Stimulated activated naive B cell treated with anti-CD40 and anti-IgM and Interleukin-4, amounts not matched to agents 10 μg/mL and 1 μg/mL and 100 μg/mL, for 72 hours (primary cell): ENCODE measurements around the gene TMEM45B.
"Not testable (repeated sequence)": the region's sequence is repeated elsewhere in the genome, so short reads cannot be mapped to it uniquely, and the experiment has no call there.

ENCODE experiments used
- ATAC-seq, 2 donors: fragments of 150-1000 bp; cut with Tn5 transposase; replicated peaks; 2 replicates each; pipeline ENCODE4 v1.10.0; 2021; ENCODE audit warnings: moderate library complexity in 1 of 2
- DNase-seq: peaks from one replicate; pipeline ENCODE4 v3.0.0; 2021
- H3K27ac Mint-ChIP-seq: one replicate; pipeline ENCODE4 v1.8.0; 2022; ENCODE audit warnings: mild to moderate bottlenecking, mixed read lengths
- H3K27me3 Mint-ChIP-seq, 2 donors: one replicate each; pipeline ENCODE4 v1.8.0; 2022; ENCODE audit warnings: mixed read lengths in 2 of 2
- H3K36me3 Mint-ChIP-seq, 2 donors: one replicate each; pipeline ENCODE4 v1.8.0; 2022; ENCODE audit warnings: mixed read lengths in 2 of 2, mild to moderate bottlenecking in 1 of 2
- H3K4me1 Mint-ChIP-seq, 2 donors: one replicate each; pipeline ENCODE4 v1.8.0; 2022; ENCODE audit warnings: mixed read lengths in 2 of 2, mild to moderate bottlenecking in 1 of 2
- H3K4me3 Mint-ChIP-seq, 2 donors: one replicate each; pipeline ENCODE4 v1.8.0; 2022; ENCODE audit warnings: mild to moderate bottlenecking in 2 of 2, mixed read lengths in 2 of 2, moderate library complexity in 1 of 2
- H3K9me3 Mint-ChIP-seq, 2 donors: one replicate each; pipeline ENCODE4 v1.8.0; 2022; ENCODE audit warnings: mixed read lengths in 2 of 2, mild to moderate bottlenecking in 1 of 2

Gene TMEM45B

GRCh38 chr11:129815596-129816461 lies at the start of gene TMEM45B:
Gene TMEM45B, plus strand, starts transcription at chr11:129815848. Its CDS starts 36,635 bp downstream, at chr11:129852483.
- H3K27ac Mint-ChIP-seq: no peak within 1 kb of the TSS
- H3K4me1 Mint-ChIP-seq: peaks cover 6 to 8% of the 10 kb centered on the region in 2 donors
- H3K36me3 Mint-ChIP-seq: peaks cover 0 to 2% of the 10 kb centered on the region in 2 donors
- H3K27me3 Mint-ChIP-seq: peaks cover 42 to 49% of the 10 kb centered on the region in 2 donors
- no peak for DNase-seq
- ATAC-seq: no peak
- peaks cover 4% of the 10 kb centered on the region in 2 donors for H3K9me3 Mint-ChIP-seq
- peak within 1 kb of the TSS; percentile 35 to 44 for H3K4me3 Mint-ChIP-seq

- Mint-ChIP-seq H3K4me3 (no peak overlapping the region), H3K4me1 (peaks cover 0 to 3% of the 10 kb centered on the region in 2 donors), H3K9me3 (peaks cover 14 to 19% of the 10 kb centered on the region in 2 donors), H3K27me3 (peaks cover 18 to 31% of the 10 kb centered on the region in 2 donors), H3K27ac (no peak overlapping the region), H3K36me3 (peaks cover 1 to 3% of the 10 kb centered on the region in 2 donors)
- DNase-seq: no peak
- no peak for ATAC-seq
Observed at GRCh38 chr11:129766898-129767604, 48.6 kb upstream of the TMEM45B start.

GRCh38 chr11:129767827-129768226 lies 47.8 kb upstream of the TMEM45B start:
- Mint-ChIP-seq H3K9me3 (peaks cover 14 to 19% of the 10 kb centered on the region in 2 donors), H3K36me3 (peaks cover 1 to 3% of the 10 kb centered on the region in 2 donors), H3K4me1 (peaks cover 0 to 3% of the 10 kb centered on the region in 2 donors), H3K27ac (no peak overlapping the region), H3K4me3 (no peak overlapping the region), H3K27me3 (peaks cover 18 to 32% of the 10 kb centered on the region in 2 donors)
- DNase-seq (no peak), ATAC-seq (no peak)

- ATAC-seq (no peak), DNase-seq (no peak)
- Mint-ChIP-seq H3K4me1 (peaks cover 0 to 3% of the 10 kb centered on the region in 2 donors), H3K36me3 (peaks cover 1 to 3% of the 10 kb centered on the region in 2 donors), H3K27ac (no peak overlapping the region), H3K4me3 (no peak overlapping the region), H3K9me3 (peaks cover 14 to 19% of the 10 kb centered on the region in 2 donors), H3K27me3 (peaks cover 12 to 34% of the 10 kb centered on the region in 2 donors)
Observed at GRCh38 chr11:129768356-129768755, 47.3 kb upstream of the TMEM45B start.

- no peak overlapping the region for H3K27ac Mint-ChIP-seq
- H3K4me3 Mint-ChIP-seq: no peak overlapping the region
- DNase-seq (no peak), ATAC-seq (no peak)
- peaks cover 0 to 3% of the 10 kb centered on the region in 2 donors for H3K4me1 Mint-ChIP-seq
- peaks cover 8 to 40% of the 10 kb centered on the region in 2 donors for H3K27me3 Mint-ChIP-seq
- H3K9me3 Mint-ChIP-seq: peaks cover 14 to 19% of the 10 kb centered on the region in 2 donors
- peaks cover 1 to 3% of the 10 kb centered on the region in 2 donors for H3K36me3 Mint-ChIP-seq
Observed at GRCh38 chr11:129769059-129769458, 46.6 kb upstream of the TMEM45B start.

- Mint-ChIP-seq H3K4me3 (no peak overlapping the region), H3K36me3 (peaks cover 1 to 3% of the 10 kb centered on the region in 2 donors), H3K27ac (no peak overlapping the region), H3K4me1 (peaks cover 0 to 3% of the 10 kb centered on the region in 2 donors), H3K27me3 (peaks cover 6 to 29% of the 10 kb centered on the region in 2 donors), H3K9me3 (peaks cover 14 to 19% of the 10 kb centered on the region in 2 donors)
- no peak for DNase-seq
- ATAC-seq: no peak
Observed at GRCh38 chr11:129770993-129771392, 44.7 kb upstream of the TMEM45B start.

GRCh38 chr11:129771456-129771855 lies 44.2 kb upstream of the TMEM45B start:
- H3K9me3 Mint-ChIP-seq: peaks cover 14 to 19% of the 10 kb centered on the region in 2 donors
- ATAC-seq, H3K36me3 Mint-ChIP-seq, H3K27ac Mint-ChIP-seq, H3K4me3 Mint-ChIP-seq, H3K4me1 Mint-ChIP-seq, DNase-seq: not testable (repeated sequence)
- H3K27me3 Mint-ChIP-seq: peaks cover 6 to 29% of the 10 kb centered on the region in 2 donors

GRCh38 chr11:129778877-129779276 lies 36.8 kb upstream of the TMEM45B start:
- Mint-ChIP-seq H3K9me3 (no peaks in the 10 kb centered on the region), H3K4me1 (peaks cover 0 to 4% of the 10 kb centered on the region in 2 donors), H3K4me3 (no peak overlapping the region), H3K27me3 (peaks cover 6 to 12% of the 10 kb centered on the region in 2 donors), H3K36me3 (no peaks in the 10 kb centered on the region), H3K27ac (no peak overlapping the region)
- no peak for ATAC-seq
- no peak for DNase-seq

GRCh38 chr11:129779342-129779741 lies 36.3 kb upstream of the TMEM45B start:
- Mint-ChIP-seq H3K4me1 (peaks cover 0 to 4% of the 10 kb centered on the region in 2 donors), H3K4me3 (no peak overlapping the region), H3K27me3 (peaks cover 6 to 8% of the 10 kb centered on the region in 2 donors), H3K36me3 (no peaks in the 10 kb centered on the region), H3K27ac (no peak overlapping the region), H3K9me3 (no peaks in the 10 kb centered on the region)
- DNase-seq (no peak), ATAC-seq (no peak)

- Mint-ChIP-seq H3K4me3 (no peak overlapping the region), H3K36me3 (no peaks in the 10 kb centered on the region), H3K4me1 (peaks cover 0 to 7% of the 10 kb centered on the region in 2 donors), H3K27ac (no peak overlapping the region), H3K9me3 (no peaks in the 10 kb centered on the region), H3K27me3 (peaks cover 0 to 6% of the 10 kb centered on the region in 2 donors)
- ATAC-seq: peak in 1 of 2 donors; percentile 71
- no peak for DNase-seq
Observed at GRCh38 chr11:129785383-129786111, 30.1 kb upstream of the TMEM45B start.

- DNase-seq, H3K9me3 Mint-ChIP-seq, H3K4me3 Mint-ChIP-seq, ATAC-seq, H3K27me3 Mint-ChIP-seq, H3K4me1 Mint-ChIP-seq, H3K36me3 Mint-ChIP-seq, H3K27ac Mint-ChIP-seq: not testable (repeated sequence)
Observed at GRCh38 chr11:129786112-129786416, 29.6 kb upstream of the TMEM45B start.

- ATAC-seq: no peak
- Mint-ChIP-seq H3K27me3 (peaks cover 4 to 14% of the 10 kb centered on the region in 2 donors), H3K4me3 (no peak overlapping the region), H3K27ac (no peak overlapping the region), H3K9me3 (no peaks in the 10 kb centered on the region), H3K36me3 (no peaks in the 10 kb centered on the region), H3K4me1 (peaks cover 0 to 7% of the 10 kb centered on the region in 2 donors)
- DNase-seq: no peak
Observed at GRCh38 chr11:129787532-129788155, 28.0 kb upstream of the TMEM45B start.

GRCh38 chr11:129788278-129788677 lies 27.4 kb upstream of the TMEM45B start:
- Mint-ChIP-seq H3K27me3 (peaks cover 4 to 18% of the 10 kb centered on the region in 2 donors), H3K27ac (no peak overlapping the region), H3K4me3 (no peak overlapping the region), H3K9me3 (no peaks in the 10 kb centered on the region), H3K4me1 (peaks cover 0 to 7% of the 10 kb centered on the region in 2 donors), H3K36me3 (no peaks in the 10 kb centered on the region)
- ATAC-seq: no peak
- DNase-seq: no peak

GRCh38 chr11:129790106-129790505 lies 25.5 kb upstream of the TMEM45B start:
- Mint-ChIP-seq H3K36me3 (no peaks in the 10 kb centered on the region), H3K27ac (no peak overlapping the region), H3K4me3 (no peak overlapping the region), H3K27me3 (peaks cover 10 to 18% of the 10 kb centered on the region in 2 donors), H3K9me3 (peaks cover 0 to 2% of the 10 kb centered on the region in 2 donors), H3K4me1 (peaks cover 0 to 7% of the 10 kb centered on the region in 2 donors)
- no peak for ATAC-seq
- no peak for DNase-seq
